Stomach (tissue), 9 donors: Measurements from ENCODE around the gene STARD8. TPM values are rescaled to one million over a fixed set of nuclear protein-coding genes. Genes with fewer than 3 reads are reported as not detected.

Experiments
- DNase-seq, 2 donors: peaks; one replicate each; pipeline versions ENCODE4 v3.0.0 to v3.0.0-alpha.2; 2013 to 2019
- H3K27ac ChIP-seq, 5 donors: fragments of 200-600 bp in 4 of 5; sonication (generic) in 4 of 5; one replicate each; pipeline ENCODE4 v1.5.1; 2013 to 2019; ENCODE audit warnings: mild to moderate bottlenecking in 1 of 5, moderate library complexity in 1 of 5
- H3K27me3 ChIP-seq, 3 donors: fragments of 200-600 bp; sonication (generic); one replicate each; pipeline ENCODE4 v1.5.1; 2017 to 2019; ENCODE audit warnings: mixed run types in 1 of 3
- H3K36me3 ChIP-seq, 4 donors: fragments of 200-600 bp; sonication (generic); 1 replicate in 3 of 4; 2 replicates in 1 of 4; pipeline ENCODE4 v1.5.1; 2016 to 2019
- H3K4me1 ChIP-seq, 4 donors: fragments of 200-600 bp; sonication (generic); one replicate each; pipeline ENCODE4 v1.5.1; 2016 to 2019
- H3K4me3 ChIP-seq, 4 donors: fragments of 200-600 bp; sonication (generic) in 3 of 4; one replicate each; pipeline ENCODE4 v1.5.1; 2016 to 2019; ENCODE audit warnings: mild to moderate bottlenecking in 1 of 4
- H3K9me3 ChIP-seq, 4 donors: fragments of 200-600 bp; sonication (generic); one replicate each; pipeline ENCODE4 v1.5.1; 2016 to 2019
- CTCF ChIP-seq, 7 experiments: fragments of 450-650 bp in 4 of 7; fragments of 200-600 bp in 3 of 7; sonication (generic) in 3 of 7; IDR thresholded peaks; one replicate each; pipeline ENCODE4 v1.5.1; 2016 to 2019; ENCODE audit warnings: antibody characterized with exemption in 7 of 7, control low read depth in 2 of 7, mild to moderate bottlenecking in 1 of 7
- EP300 ChIP-seq: sonication (generic); formaldehyde crosslinking; IDR thresholded peaks from one replicate; pipeline ENCODE4 v1.6.1; 2017; ENCODE audit warnings: antibody characterized with exemption
- POLR2A ChIP-seq, 4 donors: fragments of 450-650 bp; IDR thresholded peaks; one replicate each; pipeline ENCODE4 v1.6.1; 2016; ENCODE audit warnings: antibody characterized with exemption in 4 of 4, control low read depth in 2 of 4, mild to moderate bottlenecking in 1 of 4, moderate library complexity in 1 of 4
- POLR2AphosphoS5 ChIP-seq, 3 donors: sonication (generic); formaldehyde crosslinking; IDR thresholded peaks; one replicate each; pipeline ENCODE4 v1.6.1; 2016; ENCODE audit warnings: antibody characterized with exemption in 3 of 3
- WGBS, 5 donors: extraction: QIAGEN DNeasy Blood & Tissue Kit in 3 of 5; methylation state at CpG; one replicate each; pipeline versions ENCODE4 v1.1.5 to v1.1.7; 2013 to 2018; 5-methylcytosine and 5-hydroxymethylcytosine counted together
- intact Hi-C: fragments of 100-400 bp; cut with DNase I; formaldehyde crosslinking; loops from one replicate; pipeline ENCODE4 v1.15.1; 2023; ENCODE audit warnings: low total_unique reads
- polyA plus RNA-seq, 3 donors: library from polyadenylated mRNA; stranded (reverse); fragments of 200-250 nt; gene quantifications; one replicate each; pipeline ENCODE4 v1.2.3, GENCODE V29; 2013
- total RNA-seq, 5 donors: library from RNA; depleted of rRNA; stranded (reverse); fragments of >200 nt; gene quantifications; one replicate each; pipeline versions ENCODE4 v1.1.0 to v1.2.3, GENCODE V29; 2014 to 2016
- donor health status: healthy with polysubstance abuse.
- donor health status: Bipolar disorder and iron deficiency.
- donor health status: healthy.

STARD8 gene
- total and polyA plus RNA-seq, 8 donors, result 0.93 to 7.4 (median 2.6) TPM

- Histone ChIP-seq H3K27ac (peak overlapping the region in 1 of 5 donors; percentile 35), H3K4me1 (peaks cover 0 to 15% (median 3%) of the 10 kb centered on the region in 4 donors), H3K27me3 (peaks cover 0 to 15% (median 0%) of the 10 kb centered on the region in 3 donors), H3K9me3 (no peaks in the 10 kb centered on the region), H3K4me3 (peak overlapping the region in 3 of 4 donors; percentile 3 to 57 (median 15)), H3K36me3 (no peaks in the 10 kb centered on the region)
- TF ChIP-seq EP300 (no peak), POLR2A (IDR thresholded peaks at IDR 0.05) (no peak), CTCF (IDR thresholded peaks at IDR 0.05) (no peak), POLR2AphosphoS5 (IDR thresholded peaks at IDR 0.05) (no peak)
- 74 to 81% (median 76%) methylated on average over 3 to 6 of the region's 6 CpGs for WGBS, 5 donors
- intact Hi-C loops, result no loop called here
- DNase-seq, result no peak
These were observed 49.0 kb downstream of the STARD8 start for GRCh38 chrX:68696267-68696990.

GRCh38 chrX:68697036-68697435 is 49.6 kb downstream of the STARD8 start:
- H3K27ac ChIP-seq, result peak overlapping the region in 2 of 5 donors; percentile 17 to 35
- no peak for DNase-seq
- 60 to 71% (median 63%) methylated on average over 5 to 6 of the region's 6 CpGs for WGBS, 5 donors
- TF ChIP-seq POLR2A (IDR thresholded peaks at IDR 0.05), result no peak
- TF ChIP-seq CTCF (IDR thresholded peaks at IDR 0.05), result no peak
- no peak for TF ChIP-seq EP300
- TF ChIP-seq POLR2AphosphoS5 (IDR thresholded peaks at IDR 0.05), result no peak
- H3K4me1 ChIP-seq, result peaks cover 0 to 15% (median 3%) of the 10 kb centered on the region in 4 donors
- intact Hi-C loops, result no loop called here
- no peak overlapping the region for H3K4me3 ChIP-seq
- no peaks in the 10 kb centered on the region for H3K9me3 ChIP-seq
- no peaks in the 10 kb centered on the region for H3K36me3 ChIP-seq
- peaks cover 0 to 15% (median 0%) of the 10 kb centered on the region in 3 donors for H3K27me3 ChIP-seq

- TF ChIP-seq POLR2AphosphoS5 (IDR thresholded peaks at IDR 0.05), result no peak
- TF ChIP-seq POLR2A (IDR thresholded peaks at IDR 0.05), result no peak
- no peak for TF ChIP-seq EP300
- TF ChIP-seq CTCF (IDR thresholded peaks at IDR 0.05), result no peak
- WGBS, 5 donors, result 61 to 78% (median 77%) methylated on average over 3 to 6 of the region's 6 CpGs
These were observed 50.1 kb downstream of the STARD8 start for GRCh38 chrX:68697465-68698125.

GRCh38 chrX:68698942-68699341 is 51.5 kb downstream of the STARD8 start:
- Histone ChIP-seq H3K4me3 (no peak overlapping the region), H3K4me1 (peaks cover 0 to 20% (median 3%) of the 10 kb centered on the region in 4 donors), H3K36me3 (no peaks in the 10 kb centered on the region), H3K27me3 (peaks cover 0 to 9% (median 0%) of the 10 kb centered on the region in 3 donors), H3K9me3 (no peaks in the 10 kb centered on the region), H3K27ac (peak overlapping the region in 2 of 5 donors; percentile 11 to 28)
- intact Hi-C loops, result no loop called here
- DNase-seq, result peak in 1 of 2 donors; percentile 37
- TF ChIP-seq POLR2AphosphoS5 (IDR thresholded peaks at IDR 0.05), result no peak
- WGBS, 5 donors, result 65 to 85% (median 83%) methylated on average over 1 to 2 of the region's 2 CpGs

More at GRCh38 chrX:68697465-68698125, 50.1 kb downstream of the STARD8 start:
- Histone ChIP-seq H3K9me3 (no peaks in the 10 kb centered on the region), H3K27ac (peak overlapping the region in 2 of 5 donors; percentile 17 to 20), H3K4me1 (peaks cover 0 to 15% (median 3%) of the 10 kb centered on the region in 4 donors), H3K27me3 (peaks cover 0 to 15% (median 0%) of the 10 kb centered on the region in 3 donors), H3K4me3 (no peak overlapping the region), H3K36me3 (no peaks in the 10 kb centered on the region)
- intact Hi-C loops, result no loop called here
- no peak for DNase-seq
